A549 (cell line): ENCODE measurements around the gene CSMD2. TPM values are rescaled to one million over a fixed set of nuclear protein-coding genes. Genes with fewer than 3 reads are reported as not detected.

Experiments used
- ATAC-seq, 2 experiments: fragments of 200-7000 bp in 1 of 2; fragments of >200 bp in 1 of 2; cut with Nextera tagmentation in 1 of 2; cut with Tn5 transposase in 1 of 2; 3 replicates each; pipeline versions ENCODE4 v1.8.0 to v1.9.1; 2018 to 2020; ENCODE audit warnings: mild to moderate bottlenecking in 1 of 2, moderate library complexity in 1 of 2
- CTCF ChIA-PET: fragments of 300-600 bp; sonication (Branson Sonifier 250); formaldehyde crosslinking; extraction: SDS; loops from one replicate; lab custom pipeline; 2021; ENCODE audit warnings: antibody characterized with exemption, inconsistent platforms; lab: Yijun Ruan, JAX
- POLR2A ChIA-PET: fragments of 350-600 bp; formaldehyde crosslinking; extraction: SDS; loops from one replicate; lab custom pipeline; 2021; ENCODE audit warnings: antibody characterized with exemption, inconsistent platforms; lab: Yijun Ruan, JAX
- DNase-seq, 2 experiments: peaks; one replicate each; pipeline versions ENCODE4 v3.0.0 to v3.0.0-alpha.2; 2011 to 2016; ENCODE audit warnings: low read depth in 1 of 2, low spot score in 1 of 2
- FAIRE-seq: peaks from 2 replicates; lab custom pipeline; 2011; peaks lifted over from hg19 to GRCh38; lab: Jason Lieb, UNC
- H3K27ac ChIP-seq, 2 experiments: fragments of >200 bp; sonication (Bioruptor Twin); formaldehyde crosslinking; 3 replicates each; pipeline ENCODE4 v1.5.1; 2016 to 2017
- H3K4me1 ChIP-seq: fragments of >200 bp; sonication (Bioruptor Twin); formaldehyde crosslinking; 3 replicates; pipeline ENCODE4 v1.6.1; 2016
- H3K4me2 ChIP-seq: fragments of >200 bp; sonication (Bioruptor Twin); formaldehyde crosslinking; 3 replicates; pipeline ENCODE4 v1.6.1; 2016
- H3K4me3 ChIP-seq: fragments of >200 bp; sonication (Bioruptor Twin); formaldehyde crosslinking; 3 replicates; pipeline ENCODE4 v1.5.1; 2016
- H3K9me3 ChIP-seq: fragments of >200 bp; sonication (Bioruptor Twin); formaldehyde crosslinking; 3 replicates; pipeline ENCODE4 v1.6.1; 2016
- BCL3 ChIP-seq: fragments of >200 bp; sonication (Bioruptor Twin); formaldehyde crosslinking; IDR thresholded peaks from 3 replicates; pipeline ENCODE4 v1.6.1; 2016
- BHLHE40 ChIP-seq: IDR thresholded peaks from 2 replicates; pipeline ENCODE4 v1.6.1; 2012; ENCODE audit warnings: low read depth, low read length, inconsistent platforms
- CBX2 ChIP-seq: fragments of 200-600 bp; sonication (generic); IDR thresholded peaks from 2 replicates; pipeline ENCODE4 v1.6.1; 2016; ENCODE audit warnings: low read depth, mild to moderate bottlenecking, borderline replicate concordance
- CHD2 ChIP-seq: fragments of 150-350 bp; IDR thresholded peaks from 2 replicates; pipeline ENCODE4 v1.6.1; 2014; ENCODE audit warnings: low read length; ENCODE audit not compliant: partially characterized antibody
- CHD4 ChIP-seq: fragments of 200-600 bp; sonication (generic); IDR thresholded peaks from 2 replicates; pipeline ENCODE4 v1.6.1; 2016; ENCODE audit warnings: antibody characterized with exemption, mild to moderate bottlenecking, borderline replicate concordance
- E2F6 ChIP-seq: IDR thresholded peaks from 2 replicates; pipeline ENCODE4 v1.6.1; 2012; ENCODE audit warnings: low read depth, borderline replicate concordance
- ELK1 ChIP-seq: fragments of 150-350 bp; IDR thresholded peaks from 2 replicates; pipeline ENCODE4 v1.6.1; 2014; ENCODE audit warnings: low read depth, mild to moderate bottlenecking, low read length
- FOSB ChIP-seq: fragments of 250-450 bp; sonication (Bioruptor Pico); IDR thresholded peaks from 2 replicates; pipeline ENCODE4 v1.5.0; 2020; ENCODE audit warnings: mild to moderate bottlenecking, moderate library complexity
- FOXS1 ChIP-seq: fragments of 250-450 bp; sonication (Bioruptor Pico); IDR thresholded peaks from 2 replicates; pipeline ENCODE4 v1.5.0; 2020; ENCODE audit warnings: mild to moderate bottlenecking, moderate library complexity
- GATA3 ChIP-seq: IDR thresholded peaks from 2 replicates; pipeline ENCODE4 v1.6.1; 2012; ENCODE audit warnings: borderline replicate concordance
- HDAC2 ChIP-seq: fragments of 200-600 bp; sonication (generic); IDR thresholded peaks from 2 replicates; pipeline ENCODE4 v1.6.1; 2016
- HMGXB4 ChIP-seq: fragments of 250-450 bp; sonication (Bioruptor Pico); IDR thresholded peaks from 2 replicates; pipeline ENCODE4 v1.5.0; 2021; ENCODE audit warnings: mild to moderate bottlenecking, moderate library complexity, borderline replicate concordance
- HOXB5 ChIP-seq: fragments of 250-450 bp; sonication (Bioruptor Pico); IDR thresholded peaks from 2 replicates; pipeline ENCODE4 v1.5.0; 2020; ENCODE audit warnings: mild to moderate bottlenecking, moderate library complexity
- JUN ChIP-seq, 2 experiments: fragments of >200 bp; sonication (Bioruptor Twin); formaldehyde crosslinking; IDR thresholded peaks; 2 replicates in 1 of 2; 3 replicates in 1 of 2; pipeline ENCODE4 v1.6.1; 2016 to 2017
- KDM1A ChIP-seq: fragments of 200-600 bp; sonication (generic); IDR thresholded peaks from 2 replicates; pipeline ENCODE4 v1.6.1; 2016; ENCODE audit warnings: low read depth, mild to moderate bottlenecking
- KDM5A ChIP-seq: fragments of 200-600 bp; sonication (generic); IDR thresholded peaks from 2 replicates; pipeline ENCODE4 v1.6.1; 2016; ENCODE audit warnings: antibody characterized with exemption, mild to moderate bottlenecking
- MAFK ChIP-seq: fragments of 450-650 bp; IDR thresholded peaks from 2 replicates; pipeline ENCODE4 v1.6.1; 2014; ENCODE audit not compliant: partially characterized antibody
- MAX ChIP-seq: IDR thresholded peaks from 2 replicates; pipeline ENCODE4 v1.6.1; 2012
- MAZ ChIP-seq: fragments of 150-350 bp; IDR thresholded peaks from 2 replicates; pipeline ENCODE4 v1.6.1; 2014; ENCODE audit warnings: antibody characterized with exemption, low read depth, low read length, borderline replicate concordance
- NPAS2 ChIP-seq: fragments of 250-450 bp; sonication (Bioruptor Pico); IDR thresholded peaks from 2 replicates; pipeline ENCODE4 v1.8.0; 2022; ENCODE audit warnings: mild to moderate bottlenecking, moderate library complexity, borderline replicate concordance
- RARB ChIP-seq: fragments of 250-450 bp; sonication (Bioruptor Pico); IDR thresholded peaks from 2 replicates; pipeline ENCODE4 v1.8.0; 2021; ENCODE audit warnings: mild to moderate bottlenecking, moderate library complexity
- REST ChIP-seq: fragments of 200-600 bp; sonication (generic); IDR thresholded peaks from 2 replicates; pipeline ENCODE4 v1.6.1; 2016; ENCODE audit warnings: antibody characterized with exemption, mild to moderate bottlenecking, moderate library complexity
- RFX5 ChIP-seq: fragments of 450-650 bp; IDR thresholded peaks from 2 replicates; pipeline ENCODE4 v1.7.1; 2014; ENCODE audit warnings: antibody characterized with exemption, mild to moderate bottlenecking, moderate library complexity
- SMC3 ChIP-seq: fragments of >200 bp; sonication (Bioruptor Twin); formaldehyde crosslinking; IDR thresholded peaks from 3 replicates; pipeline ENCODE4 v1.6.1; 2018; ENCODE audit warnings: inconsistent platforms
- USF2 ChIP-seq: fragments of 450-650 bp; IDR thresholded peaks from 2 replicates; pipeline ENCODE4 v1.6.1; 2014; ENCODE audit warnings: antibody characterized with exemption
- ZC3H11A ChIP-seq: fragments of 450-650 bp; IDR thresholded peaks from 2 replicates; pipeline ENCODE4 v1.6.1; 2014; ENCODE audit warnings: antibody characterized with exemption, mild to moderate bottlenecking
- WGBS: methylation state at CpG from one replicate; pipeline ENCODE4 v1.1.6; 2017; ENCODE audit errors: missing lambda C conversion rate; 5-methylcytosine and 5-hydroxymethylcytosine counted together
- polyA plus RNA-seq, 4 experiments: library from polyadenylated mRNA; depleted of rRNA in 3 of 4; stranded (reverse); fragments of >200 nt; fragmentation: RNase III in 1 of 4; extraction: RNeasy Plus Mini Kit Qiagen cat#74134 plus additional on column Dnase treatment in 1 of 4; gene quantifications; 2 replicates in 3 of 4; 3 replicates in 1 of 4; pipeline ENCODE4 v1.2.3, GENCODE V29; 2011 to 2017

CSMD2 gene
- polyA plus RNA-seq, 2 of the 4 experiments (the other 2 are of a cell fraction) = not detected

GRCh38 chr1:33468531-33468930 is 696.5 kb downstream of the CSMD2 start:
- 69% methylated on average over 2 of the region's 4 CpGs for WGBS
- peaks cover 9% of the 10 kb centered on the region for H3K4me1 ChIP-seq
- H3K4me2 ChIP-seq = no peak overlapping the region
- no peaks in the 10 kb centered on the region for H3K9me3 ChIP-seq
- CTCF ChIA-PET = interaction anchor here (0.6 to 8.3 kb wide), 5 partner anchors 9 to 211 kb away, joined by 3 to 74 read pairs (median 28); no protein-coding TSS in a partner anchor
- no peak overlapping the region for H3K4me3 ChIP-seq
- POLR2A ChIA-PET = no interaction called here
- no peak for DNase-seq
- H3K27ac ChIP-seq = no peak overlapping the region
- TF ChIP-seq CHD4 (no peak), RARB (CRISPR knock-in tag) (no peak), FOSB (CRISPR knock-in tag) (no peak), NPAS2 (no peak), E2F6 (no peak), HMGXB4 (CRISPR knock-in tag) (no peak), REST (no peak), CHD2 (no peak), MAX (no peak), RFX5 (no peak), HOXB5 (CRISPR knock-in tag) (no peak), MAFK (no peak), KDM5A (no peak), MAZ (no peak), KDM1A (no peak), HDAC2 (no peak), BCL3 (no peak), JUN (IDR thresholded peaks at IDR 0.05) (no peak), GATA3 (no peak)
- TF ChIP-seq, all 56 proteins: peak for 0
- FAIRE-seq = no peak
- no peak for ATAC-seq

GRCh38 chr1:33468011-33468410 is 697.0 kb downstream of the CSMD2 start:
- DNase-seq (no peak), ATAC-seq (no peak), FAIRE-seq (no peak)
- TF ChIP-seq ZC3H11A (no peak), FOXS1 (CRISPR knock-in tag) (no peak), BHLHE40 (no peak), SMC3 (no peak), E2F6 (no peak), MAX (no peak), ELK1 (no peak), USF2 (no peak), CBX2 (no peak)
- ChIA-PET CTCF (interaction anchor here (0.6 to 8.3 kb wide), 6 partner anchors 10 to 211 kb away, joined by 3 to 74 read pairs (median 4); no protein-coding TSS in a partner anchor), POLR2A (no interaction called here)
- H3K9me3 ChIP-seq = no peaks in the 10 kb centered on the region
- no peak overlapping the region for H3K27ac ChIP-seq
- H3K4me3 ChIP-seq = no peak overlapping the region
- H3K4me2 ChIP-seq = no peak overlapping the region
- peaks cover 5% of the 10 kb centered on the region for H3K4me1 ChIP-seq
- WGBS = 100% methylated on average over 2 of the region's 4 CpGs
